C1 segment of cervical spinal cord (tissue), 14 donors: ENCODE measurements around the gene ASB4.
A peak's percentile ranks its signal among the peaks of the same experiment; 100 is the strongest.
"Not testable (repeated sequence)": the region's sequence is repeated elsewhere in the genome, so short reads cannot be mapped to it uniquely, and the experiment has no call there.

Experiments
- DNase-seq, 14 donors: peaks; one replicate each; lab custom pipeline; 2025; lab: John Stamatoyannopoulos, UW

Gene ASB4

DNA sequence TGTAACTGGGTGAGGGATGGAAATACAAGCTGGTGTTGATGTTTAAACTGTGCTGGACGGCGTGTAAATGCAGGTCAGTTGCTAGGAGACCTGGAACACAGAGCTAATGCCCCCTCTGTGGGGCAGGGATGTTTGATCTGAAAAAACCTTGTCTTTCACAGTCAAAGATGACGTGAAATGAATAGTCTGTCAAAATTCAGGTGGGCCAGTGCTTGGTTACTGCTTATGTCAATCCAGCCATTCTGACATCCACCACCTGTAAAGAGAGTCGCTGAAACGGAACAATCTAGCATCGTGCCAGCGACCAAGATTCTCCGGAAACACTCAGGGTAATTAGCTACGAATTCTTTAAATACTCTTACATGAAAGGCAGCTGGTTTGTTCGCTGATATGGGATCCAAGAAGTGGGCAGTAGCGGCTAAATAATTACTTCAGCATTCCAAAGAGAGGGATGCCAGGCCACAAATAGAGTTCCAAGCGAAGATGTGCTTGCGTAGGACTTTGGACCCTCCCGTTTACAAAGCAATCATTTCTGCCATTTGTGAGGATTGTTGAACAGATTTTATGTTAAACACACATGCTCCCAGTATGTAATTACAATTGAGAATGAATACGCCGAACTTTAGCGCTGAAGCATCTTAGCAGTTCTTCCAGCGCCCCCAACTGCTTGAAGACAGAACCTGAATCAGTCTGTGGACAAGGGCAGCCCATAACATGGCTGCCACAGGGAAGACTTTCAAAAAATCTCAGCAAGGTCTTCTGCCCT lies 7.3 kb upstream of the ASB4 start:
- peak in 5 of 14 donors; percentile 9 to 48 (median 16) for DNase-seq

DNA sequence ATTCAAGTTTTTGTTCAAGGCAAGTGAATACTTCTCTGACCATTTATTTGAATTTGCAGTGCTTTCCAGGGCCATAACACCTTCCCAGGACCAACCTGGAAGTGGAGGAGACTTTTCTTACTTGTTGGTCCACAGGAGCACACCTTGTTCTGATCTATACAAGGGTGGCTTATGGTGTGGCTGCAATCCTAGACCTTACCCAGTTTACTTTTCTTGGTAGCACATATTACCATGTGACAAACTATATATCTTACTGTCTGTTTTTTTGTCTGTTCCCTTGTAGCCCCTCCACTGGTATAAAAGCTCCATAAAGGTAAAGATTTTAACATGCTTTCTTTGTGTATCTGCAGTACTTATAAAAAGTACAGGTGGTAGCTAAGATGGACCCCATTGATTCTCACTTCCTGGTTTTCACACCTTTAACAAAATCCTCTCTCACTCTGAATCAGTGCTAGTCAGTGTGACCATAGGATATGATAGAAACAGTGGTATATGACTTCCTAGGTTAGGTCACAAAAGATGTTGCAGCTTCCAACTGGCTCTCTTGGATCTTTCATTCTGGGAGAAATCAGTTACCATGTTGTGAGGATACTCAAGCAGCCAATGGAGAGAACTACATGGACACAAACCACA lies 5.6 kb upstream of the ASB4 start:
- no peak for DNase-seq

DNA sequence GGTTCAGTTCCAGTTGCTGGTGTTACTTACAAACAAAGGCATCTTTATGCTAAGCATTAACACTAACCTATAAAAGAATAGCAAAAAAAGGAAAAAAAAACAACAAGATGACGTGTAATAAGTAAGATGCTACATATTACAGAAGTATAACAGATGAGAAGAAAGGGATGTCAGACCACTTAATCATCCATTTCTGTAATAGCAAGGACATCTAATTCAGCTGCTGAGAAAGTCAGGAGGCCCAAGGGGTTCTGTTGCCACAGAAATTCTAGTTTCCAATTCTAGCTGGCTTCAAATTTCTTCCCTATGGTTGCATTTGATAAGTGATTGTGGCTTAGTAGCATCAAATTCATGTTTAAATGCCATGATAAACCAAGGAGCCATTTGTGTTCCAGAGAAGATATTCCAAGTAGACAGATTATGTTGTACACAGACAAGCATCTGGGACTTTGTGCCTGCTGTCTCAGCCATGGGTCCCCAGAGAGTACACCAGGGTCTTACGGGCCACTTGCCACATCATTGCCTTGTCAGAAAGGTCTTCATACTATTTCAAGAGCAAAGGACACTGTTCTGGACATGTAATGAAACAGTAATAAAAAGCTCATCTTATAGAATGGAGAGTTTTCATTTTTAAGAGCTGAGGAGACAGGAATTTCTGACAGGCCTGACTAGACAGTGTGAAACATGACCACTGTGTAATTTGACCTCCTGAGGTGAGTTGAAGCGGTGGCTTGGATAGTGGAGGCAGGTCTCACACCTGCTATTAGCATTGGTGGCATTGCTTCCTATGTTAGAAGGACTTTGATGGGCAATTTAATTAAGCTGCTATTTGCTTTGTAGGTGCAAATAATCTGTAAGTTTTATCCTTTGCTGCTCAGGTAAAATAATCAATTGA lies 4.2 kb upstream of the ASB4 start:
- DNase-seq, result no peak

DNA sequence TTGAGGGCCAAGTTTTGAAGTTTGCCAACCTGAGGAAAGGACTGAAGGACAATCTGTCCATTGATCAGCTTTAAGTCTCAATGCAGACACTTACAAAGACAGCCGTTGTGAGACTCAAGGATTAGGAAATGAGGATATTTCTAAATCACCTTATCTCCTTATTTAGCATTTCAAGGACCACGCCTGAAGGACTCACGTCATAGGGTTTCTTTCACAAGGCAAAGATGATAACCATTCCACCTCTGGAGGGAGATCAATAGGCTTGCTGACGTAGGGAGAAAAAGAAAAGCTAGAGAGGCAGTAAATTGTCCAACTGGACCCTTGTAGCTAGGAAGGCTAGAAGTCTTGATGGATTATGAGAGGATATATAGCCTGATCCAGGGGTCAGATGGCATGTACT lies 3.3 kb upstream of the ASB4 start:
- DNase-seq, result no peak

DNA sequence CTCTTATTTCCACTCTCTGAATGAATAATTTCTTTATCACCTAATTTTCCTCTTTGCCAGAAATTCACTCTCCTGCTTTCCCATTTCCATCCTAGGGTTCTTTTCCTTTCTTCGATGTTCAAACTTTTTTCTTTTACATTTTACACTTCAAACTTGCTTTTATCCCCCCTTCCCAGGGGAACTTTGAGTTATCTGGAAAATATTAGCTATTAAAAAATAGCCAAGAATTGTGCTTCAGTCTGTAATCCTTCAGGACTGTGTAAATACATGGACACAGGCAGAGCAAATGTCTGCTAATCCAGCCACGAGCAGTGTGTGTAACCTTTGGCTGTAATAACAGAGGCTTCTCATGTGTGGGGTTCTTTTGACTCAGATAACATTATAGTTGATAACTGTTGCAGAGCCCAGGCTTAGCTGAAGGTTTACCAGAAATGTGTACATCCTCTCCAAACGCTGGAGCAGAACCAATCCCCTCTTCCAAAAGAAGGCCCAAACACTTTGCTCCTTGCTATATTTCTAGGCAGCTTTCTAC lies 4.6 kb downstream of the ASB4 start:
- DNase-seq, result no peak

DNA sequence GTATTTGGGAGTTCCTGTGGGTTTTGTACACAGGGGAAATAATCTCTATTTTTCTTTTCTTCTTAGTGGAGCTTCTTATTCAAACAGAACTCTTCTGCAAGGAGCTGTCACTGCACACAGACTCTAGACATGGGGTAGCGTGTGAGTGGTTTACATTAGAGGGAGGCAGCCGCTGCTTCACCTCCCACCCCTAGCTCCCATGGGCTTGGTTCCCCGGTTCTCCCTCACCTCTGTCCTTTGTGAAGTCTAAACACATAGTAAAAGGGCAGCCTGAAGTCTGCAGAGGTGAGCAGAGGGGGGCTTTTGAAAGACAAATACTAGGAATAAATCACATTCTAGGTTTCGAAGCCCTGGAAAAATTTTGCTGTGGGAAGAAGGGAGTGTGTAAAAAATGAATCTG lies 5.5 kb downstream of the ASB4 start:
- DNase-seq, result no peak

DNA sequence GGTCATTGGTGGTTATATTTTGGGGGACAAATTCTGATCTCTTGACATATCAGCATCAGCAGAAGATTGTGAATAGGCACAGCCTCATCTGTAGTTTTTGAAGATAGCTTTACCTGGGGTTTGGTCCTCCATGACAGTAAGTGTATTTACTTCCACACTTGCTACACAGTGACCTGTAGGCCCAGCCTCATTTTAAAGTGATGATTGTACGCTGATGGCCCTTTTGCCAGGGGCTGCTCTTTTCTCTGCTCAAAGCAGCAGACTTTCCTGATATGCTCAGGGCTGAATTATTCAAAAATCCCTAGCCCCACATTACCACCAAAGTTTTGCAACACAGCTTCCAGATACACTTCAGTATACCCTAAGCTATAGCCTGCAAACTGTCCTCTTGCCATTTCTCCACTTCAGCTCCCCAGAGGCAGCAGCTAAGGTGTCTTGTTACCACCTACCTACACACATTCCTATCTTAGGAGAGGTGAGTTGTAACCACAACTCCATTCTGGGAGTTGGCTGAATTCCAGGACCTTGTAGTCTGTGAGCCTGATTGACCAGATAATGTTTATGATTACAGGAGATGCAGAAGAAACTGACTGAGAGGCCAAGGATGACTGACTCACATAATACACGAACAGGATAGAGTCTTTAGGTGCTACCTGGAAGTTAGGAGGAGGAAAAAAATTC lies 6.0 kb downstream of the ASB4 start:
- DNase-seq, result no peak

DNA sequence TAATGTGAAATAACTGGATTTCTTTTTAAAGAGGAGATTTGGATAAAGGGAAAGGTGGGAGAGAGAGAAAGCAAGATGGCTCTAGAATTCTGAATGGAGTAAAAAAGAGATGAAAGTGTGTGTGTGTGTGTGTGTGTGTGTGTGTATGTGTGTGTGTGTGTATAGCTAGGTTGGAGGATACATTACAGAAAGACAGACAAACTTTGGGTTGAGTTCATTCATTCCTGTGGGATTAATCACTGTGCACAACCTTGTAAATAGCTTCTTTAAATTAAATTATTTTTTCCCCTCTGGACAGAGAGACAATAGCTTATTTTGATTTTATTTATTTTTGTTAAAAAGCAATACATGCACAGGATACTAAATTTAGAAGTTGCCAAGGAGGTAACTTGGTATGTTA lies 7.5 kb downstream of the ASB4 start:
- no peak for DNase-seq

DNA sequence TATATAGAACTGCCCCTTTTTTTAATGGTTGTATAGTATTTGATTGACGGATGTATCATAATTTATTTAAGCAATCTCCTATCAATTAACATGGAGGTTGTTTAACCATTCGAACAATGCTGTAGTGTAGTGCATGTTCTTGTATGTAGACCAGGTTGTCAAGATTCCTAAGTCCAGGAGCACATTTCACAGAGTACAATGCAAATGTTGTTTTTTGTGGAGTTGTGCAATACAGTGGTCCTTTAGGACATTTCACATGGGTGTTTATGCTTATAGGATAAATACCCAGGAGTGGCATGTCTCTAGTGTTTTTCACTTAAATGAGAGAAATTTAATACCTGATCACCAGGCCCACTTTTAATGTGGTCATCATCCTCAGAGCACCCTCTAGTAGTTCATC lies 8.1 kb downstream of the ASB4 start:
- DNase-seq, result no peak

DNA sequence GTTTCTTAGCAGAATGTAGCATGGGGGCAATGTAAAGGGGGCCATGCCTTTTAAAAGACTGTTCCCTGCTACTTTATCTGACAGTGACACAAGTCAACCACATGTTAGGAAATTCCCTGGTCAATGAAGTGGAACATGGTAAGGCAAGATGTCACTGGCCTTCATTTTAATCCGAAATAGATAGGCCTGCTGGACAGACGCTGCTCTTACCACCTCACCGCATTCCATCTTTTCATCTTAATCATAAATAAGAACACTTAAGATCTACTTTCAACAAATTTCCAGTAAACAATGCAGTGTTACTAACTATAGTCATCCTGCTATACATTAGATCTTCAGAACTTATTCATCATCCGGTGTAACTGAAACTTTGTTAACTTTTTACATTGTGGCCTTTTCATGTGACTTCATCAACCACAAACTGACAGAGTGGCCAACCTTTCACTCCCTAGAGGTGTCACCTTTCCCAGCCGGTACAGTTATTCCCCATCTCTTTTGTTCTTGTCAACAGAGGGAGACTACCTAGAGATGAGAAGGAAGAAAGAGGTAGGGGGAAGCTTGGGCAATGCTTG lies 15.6 kb downstream of the ASB4 start:
- DNase-seq, result no peak

DNA sequence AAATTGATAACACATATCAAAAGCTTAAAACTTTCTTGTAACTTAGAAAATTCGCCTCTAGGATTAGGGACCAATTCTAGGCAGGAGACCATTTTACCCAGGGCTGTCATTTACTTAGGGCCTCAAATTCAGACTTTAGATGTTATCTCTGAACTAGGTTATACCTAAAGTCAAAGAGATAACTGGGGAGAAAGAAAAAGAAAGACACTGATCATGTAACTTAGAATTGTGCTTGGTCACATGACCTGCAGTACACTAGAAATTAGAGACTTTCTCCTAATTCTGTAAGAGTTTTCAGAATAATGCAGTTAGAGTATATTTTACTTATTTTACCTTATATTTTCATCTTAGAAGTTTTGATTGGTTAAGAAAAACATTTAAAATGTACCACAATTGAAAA lies 16.7 kb downstream of the ASB4 start:
- no peak for DNase-seq

DNA sequence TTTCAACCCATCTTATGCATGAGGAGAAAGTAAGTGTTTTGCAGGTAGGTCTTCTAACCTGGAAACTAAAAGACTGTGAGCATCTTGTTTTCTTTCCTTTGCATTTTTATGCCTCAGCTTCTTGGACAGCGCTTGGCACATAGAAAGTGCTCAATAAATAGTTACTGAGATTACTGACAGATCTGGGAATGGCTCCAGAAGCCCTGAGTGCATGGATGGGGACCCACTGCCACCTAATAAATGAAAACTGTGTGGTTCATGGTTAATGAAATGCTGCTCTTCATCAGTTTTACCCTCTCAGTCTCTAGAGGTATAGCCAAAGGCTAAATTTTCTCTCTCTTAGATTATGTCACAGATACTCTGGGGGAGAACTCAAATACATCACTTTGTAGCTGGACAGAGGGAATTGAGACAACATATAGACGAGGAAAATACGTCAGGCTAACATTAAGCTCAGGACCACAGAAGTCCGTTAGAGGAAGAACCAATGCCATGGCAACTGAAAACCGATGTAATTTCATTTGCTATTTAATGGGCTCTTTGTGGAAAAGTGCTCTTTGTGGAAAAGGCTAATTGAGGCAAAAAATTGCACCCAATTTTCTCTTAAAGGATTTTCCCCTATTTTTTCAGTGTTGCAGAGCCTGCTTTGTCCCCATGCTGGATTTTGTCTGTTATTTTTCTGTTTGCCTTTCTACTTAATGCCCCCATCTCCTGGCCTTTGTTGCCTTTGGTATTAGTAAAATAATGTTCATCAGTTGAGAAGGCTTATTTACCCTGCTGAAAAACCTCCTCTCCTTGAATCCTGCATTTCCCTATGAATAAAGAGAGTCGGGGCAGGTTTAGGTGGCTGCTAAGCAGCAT lies 17.8 kb downstream of the ASB4 start:
- DNase-seq, result no peak

DNA sequence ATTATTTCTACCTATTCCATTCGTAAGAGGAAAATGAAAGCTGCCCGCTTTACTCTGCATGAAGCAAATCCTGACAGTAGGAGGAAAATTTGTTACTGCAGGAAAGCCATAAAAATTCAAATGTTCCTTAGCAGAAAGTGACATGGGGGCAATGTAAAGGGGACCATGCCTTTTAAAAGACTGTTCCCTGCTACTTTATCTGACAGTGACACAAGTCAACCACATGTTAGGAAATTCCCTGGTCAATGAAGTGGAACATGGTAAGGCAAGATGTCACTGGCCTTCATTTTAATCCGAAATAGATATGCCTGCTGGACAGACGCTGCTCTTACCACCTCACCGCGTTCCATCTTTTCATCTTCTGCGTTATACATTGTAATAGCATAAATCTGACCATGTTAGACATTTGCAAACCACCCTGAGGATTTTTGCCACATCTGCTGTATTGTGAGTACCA lies 18.4 kb downstream of the ASB4 start:
- not testable (repeated sequence) for DNase-seq

DNA sequence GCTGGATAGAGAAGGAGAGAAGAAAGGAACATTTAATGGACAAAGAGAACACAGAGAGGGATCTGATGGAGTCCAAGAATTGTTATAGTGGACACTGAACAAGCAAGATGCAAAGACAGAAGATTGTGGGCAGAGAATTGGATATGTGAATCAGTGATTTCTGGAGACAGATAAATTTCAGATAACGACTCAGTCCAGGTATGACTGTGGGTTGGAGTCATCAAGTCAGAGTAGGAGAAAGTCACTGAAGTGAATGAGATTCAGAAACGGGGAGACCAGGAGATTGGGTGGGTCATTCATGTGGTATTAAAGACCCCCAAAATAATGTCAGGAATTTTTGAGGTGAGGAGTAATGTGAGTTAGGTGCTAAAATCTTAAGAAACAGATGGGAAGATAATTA lies 23.0 kb downstream of the ASB4 start:
- no peak for DNase-seq

DNA sequence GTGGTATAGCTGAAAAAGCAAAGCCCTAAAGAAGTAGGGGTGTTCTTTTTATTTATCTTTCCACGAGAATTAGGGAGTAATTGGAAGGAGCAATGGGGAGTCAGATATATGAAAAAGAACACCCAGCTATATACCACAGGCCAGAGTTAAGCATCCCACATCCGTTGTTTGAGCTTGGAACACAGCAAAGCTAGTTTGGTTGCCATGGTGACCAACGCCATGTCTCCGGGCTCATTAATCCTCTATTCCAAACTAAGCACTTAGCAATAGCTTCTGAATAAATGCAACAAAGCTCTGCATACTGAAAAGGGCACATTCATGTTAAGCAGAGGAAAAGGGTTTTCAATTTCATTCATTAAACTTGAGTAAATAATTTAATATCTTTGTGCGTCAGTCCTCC lies 23.5 kb downstream of the ASB4 start:
- DNase-seq, result no peak

DNA sequence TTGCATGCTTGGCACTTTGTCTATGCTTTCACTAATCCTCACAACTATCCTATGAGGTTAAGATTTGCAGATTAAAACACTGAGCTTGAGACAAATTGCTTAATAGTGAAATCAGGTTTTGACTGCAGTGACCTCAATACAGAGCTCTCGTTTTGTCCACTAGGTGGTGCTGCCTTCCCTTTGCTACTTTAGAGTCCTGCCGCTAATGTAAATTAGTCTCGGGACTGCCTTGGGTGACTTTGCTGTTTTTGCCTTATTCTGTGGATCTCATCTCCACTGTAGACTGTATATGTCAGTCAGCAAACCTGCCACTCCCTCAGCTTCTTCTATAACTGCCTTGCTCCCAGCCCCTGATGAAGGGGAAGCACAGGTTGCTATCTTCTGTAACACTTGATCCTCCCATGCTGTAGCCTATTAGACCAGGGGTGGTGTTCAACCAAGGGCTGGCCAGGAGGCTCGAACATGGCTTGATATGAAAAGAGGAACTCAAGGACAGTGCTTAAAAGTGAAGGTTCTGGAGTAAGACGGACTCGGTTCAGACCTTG lies 26.0 kb downstream of the ASB4 start:
- peak in 12 of 14 donors; percentile 13 to 84 (median 51) for DNase-seq

DNA sequence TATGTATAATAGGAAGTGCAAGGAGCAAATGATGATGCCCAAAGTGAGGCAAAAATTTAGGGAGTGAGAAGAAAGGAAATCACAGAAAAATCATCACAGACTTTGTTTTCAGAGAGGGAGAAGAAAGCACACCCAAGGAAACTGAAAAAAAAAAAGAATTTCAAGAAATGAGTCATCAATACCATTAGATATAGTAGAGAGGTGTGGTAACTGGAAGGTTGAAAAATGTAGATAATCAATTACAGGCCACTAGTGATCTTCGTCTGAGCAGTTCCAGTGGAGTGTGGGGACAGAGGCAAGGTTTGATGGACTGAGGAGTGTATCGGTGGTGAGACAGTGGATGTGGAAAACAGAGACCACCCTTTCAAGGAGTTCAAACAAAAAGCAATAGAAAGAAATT lies 31.7 kb downstream of the ASB4 start:
- DNase-seq, result no peak

DNA sequence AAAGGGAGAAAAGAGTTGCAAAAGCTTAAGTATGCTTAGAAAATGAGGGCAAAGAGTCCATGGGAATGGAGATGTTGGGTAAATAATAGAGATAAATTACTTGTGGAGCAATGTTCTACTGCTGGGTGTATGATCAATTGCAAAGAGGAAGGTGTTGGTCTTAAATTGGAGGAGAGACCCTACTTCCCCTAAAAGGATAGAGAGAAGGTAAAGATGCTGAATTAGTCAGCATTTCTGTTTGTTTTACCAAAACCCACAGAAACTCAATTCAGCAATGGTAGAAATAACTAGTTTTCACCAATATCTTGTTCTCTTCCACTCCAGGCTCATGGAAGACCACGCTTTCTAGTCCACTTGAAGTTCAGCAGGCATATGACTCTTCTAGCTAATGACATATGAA lies 32.1 kb downstream of the ASB4 start:
- DNase-seq, result no peak

DNA sequence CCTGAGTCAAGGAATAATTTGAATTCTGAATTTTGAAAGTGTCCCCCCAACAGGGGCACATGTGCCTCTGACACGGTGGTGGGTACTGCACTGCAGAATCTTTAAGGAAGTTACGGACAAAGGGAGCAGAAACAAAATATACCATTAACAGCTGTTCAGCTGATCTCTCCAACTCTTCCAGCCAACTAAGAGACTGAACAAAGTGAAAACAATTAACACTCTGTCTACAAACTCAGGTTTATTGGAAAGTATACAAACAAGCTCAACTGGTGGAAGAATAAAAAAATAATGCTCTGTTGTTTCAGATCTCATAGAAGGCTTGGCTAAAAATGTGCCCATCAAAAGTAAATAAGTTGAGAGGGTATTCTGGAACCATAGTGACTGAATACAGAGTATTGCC lies 34.4 kb downstream of the ASB4 start:
- DNase-seq, result no peak

DNA sequence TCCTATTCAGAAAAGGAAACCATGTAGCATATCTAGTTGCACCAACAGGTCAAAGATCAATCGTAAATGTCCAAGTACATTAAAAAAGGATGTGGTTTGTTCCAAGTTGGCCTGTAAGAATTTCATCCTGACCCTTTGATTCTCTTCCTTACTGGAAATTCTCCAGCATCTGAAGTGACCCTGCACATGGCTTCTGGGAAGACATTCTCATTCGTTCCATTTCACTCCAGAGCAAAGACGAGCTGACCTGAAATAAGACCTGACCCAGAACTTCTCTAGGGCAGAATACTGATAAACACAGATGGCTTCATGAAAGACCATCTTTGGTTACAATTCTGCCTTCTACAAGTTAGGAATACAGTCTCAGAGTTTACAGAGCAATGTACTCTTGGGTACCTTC lies 39.8 kb downstream of the ASB4 start:
- DNase-seq, result no peak
